ENCODE data around the gene SBK1.

- no peak for TF ChIP-seq CTCF (conservative IDR thresholded peaks at IDR 0.05)
- TF ChIP-seq ZFX (IDR thresholded peaks at IDR 0.05): no peak
These were observed 28.4 kb downstream of the SBK1 start for GRCh38 chr16:28320741-28321140.
